Gastrocnemius medialis (tissue), 4 donors: ENCODE measurements around the gene USP7.

ENCODE experiments used
- POLR2A ChIP-seq, 2 donors: fragments of 450-650 bp; IDR thresholded peaks; one replicate each; pipeline ENCODE4 v1.6.1; 2017; ENCODE audit warnings: antibody characterized with exemption in 2 of 2, mild to moderate bottlenecking in 2 of 2, moderate library complexity in 2 of 2
- TF ChIP-seq, protein P1 (sequence below), 5 experiments: fragments of 450-650 bp in 3 of 5; fragments of 200-600 bp in 2 of 5; sonication (generic) in 2 of 5; IDR thresholded peaks in 4 of 5; conservative IDR thresholded peaks in 1 of 5; 1 replicate in 4 of 5; 2 replicates in 1 of 5; pipeline ENCODE4 v1.5.1; 2016 to 2019; ENCODE audit warnings: antibody characterized with exemption in 5 of 5, mild to moderate bottlenecking in 3 of 5, moderate library complexity in 3 of 5

GRCh38 chr16:8961811-8962390 lies 1.8 kb downstream of the USP7 start:
- TF ChIP-seq, protein P1, sequence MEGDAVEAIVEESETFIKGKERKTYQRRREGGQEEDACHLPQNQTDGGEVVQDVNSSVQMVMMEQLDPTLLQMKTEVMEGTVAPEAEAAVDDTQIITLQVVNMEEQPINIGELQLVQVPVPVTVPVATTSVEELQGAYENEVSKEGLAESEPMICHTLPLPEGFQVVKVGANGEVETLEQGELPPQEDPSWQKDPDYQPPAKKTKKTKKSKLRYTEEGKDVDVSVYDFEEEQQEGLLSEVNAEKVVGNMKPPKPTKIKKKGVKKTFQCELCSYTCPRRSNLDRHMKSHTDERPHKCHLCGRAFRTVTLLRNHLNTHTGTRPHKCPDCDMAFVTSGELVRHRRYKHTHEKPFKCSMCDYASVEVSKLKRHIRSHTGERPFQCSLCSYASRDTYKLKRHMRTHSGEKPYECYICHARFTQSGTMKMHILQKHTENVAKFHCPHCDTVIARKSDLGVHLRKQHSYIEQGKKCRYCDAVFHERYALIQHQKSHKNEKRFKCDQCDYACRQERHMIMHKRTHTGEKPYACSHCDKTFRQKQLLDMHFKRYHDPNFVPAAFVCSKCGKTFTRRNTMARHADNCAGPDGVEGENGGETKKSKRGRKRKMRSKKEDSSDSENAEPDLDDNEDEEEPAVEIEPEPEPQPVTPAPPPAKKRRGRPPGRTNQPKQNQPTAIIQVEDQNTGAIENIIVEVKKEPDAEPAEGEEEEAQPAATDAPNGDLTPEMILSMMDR (IDR thresholded peaks at IDR 0.05 in 4 of 5, conservative IDR thresholded peaks at IDR 0.05 in 1 of 5) = no peak
- TF ChIP-seq POLR2A (IDR thresholded peaks at IDR 0.05) = no peak
